ENCODE data around the gene PLAAT2.
A peak's percentile ranks its signal among the peaks of the same experiment; 100 is the strongest.
"Not testable (repeated sequence)": the region's sequence is repeated elsewhere in the genome, so short reads cannot be mapped to it uniquely, and the experiment has no call there.

PLAAT2 gene

GRCh38 chr11:63608353-63609345 lies 45.5 kb upstream of the PLAAT2 start:
- in situ Hi-C loops (cut with HindIII; ENCODE audit: low sequenced_read_pairs): no loop called here
- TF ChIP-seq, protein P1, sequence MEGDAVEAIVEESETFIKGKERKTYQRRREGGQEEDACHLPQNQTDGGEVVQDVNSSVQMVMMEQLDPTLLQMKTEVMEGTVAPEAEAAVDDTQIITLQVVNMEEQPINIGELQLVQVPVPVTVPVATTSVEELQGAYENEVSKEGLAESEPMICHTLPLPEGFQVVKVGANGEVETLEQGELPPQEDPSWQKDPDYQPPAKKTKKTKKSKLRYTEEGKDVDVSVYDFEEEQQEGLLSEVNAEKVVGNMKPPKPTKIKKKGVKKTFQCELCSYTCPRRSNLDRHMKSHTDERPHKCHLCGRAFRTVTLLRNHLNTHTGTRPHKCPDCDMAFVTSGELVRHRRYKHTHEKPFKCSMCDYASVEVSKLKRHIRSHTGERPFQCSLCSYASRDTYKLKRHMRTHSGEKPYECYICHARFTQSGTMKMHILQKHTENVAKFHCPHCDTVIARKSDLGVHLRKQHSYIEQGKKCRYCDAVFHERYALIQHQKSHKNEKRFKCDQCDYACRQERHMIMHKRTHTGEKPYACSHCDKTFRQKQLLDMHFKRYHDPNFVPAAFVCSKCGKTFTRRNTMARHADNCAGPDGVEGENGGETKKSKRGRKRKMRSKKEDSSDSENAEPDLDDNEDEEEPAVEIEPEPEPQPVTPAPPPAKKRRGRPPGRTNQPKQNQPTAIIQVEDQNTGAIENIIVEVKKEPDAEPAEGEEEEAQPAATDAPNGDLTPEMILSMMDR (IDR thresholded peaks at IDR 0.05; ENCODE audit: low read depth, low read length, missing control alignments): no peak
- peak; percentile 78 for DNase-seq (ENCODE audit: low read depth)
- H3K4me3 ChIP-seq (ENCODE audit: low read depth, low read length): no peak overlapping the region

GRCh38 chr11:63603180-63603518 lies 40.0 kb upstream of the PLAAT2 start:
- no peak for DNase-seq (ENCODE audit: low read depth)
- in situ Hi-C loops (cut with HindIII; ENCODE audit: low sequenced_read_pairs): no loop called here
- TF ChIP-seq, protein P1 (IDR thresholded peaks at IDR 0.05; ENCODE audit: low read depth, low read length, missing control alignments): no peak
- no peak overlapping the region for H3K4me3 ChIP-seq (ENCODE audit: low read depth, low read length)

GRCh38 chr11:63602290-63603179 lies 39.4 kb upstream of the PLAAT2 start:
- DNase-seq (ENCODE audit: low read depth): peak; percentile 34

GRCh38 chr11:63599211-63600122 lies 36.3 kb upstream of the PLAAT2 start:
- no peak for DNase-seq (ENCODE audit: low read depth)
- TF ChIP-seq, protein P1 (IDR thresholded peaks at IDR 0.05; ENCODE audit: low read depth, low read length, missing control alignments): no peak
- H3K4me3 ChIP-seq (ENCODE audit: low read depth, low read length): no peak overlapping the region
- in situ Hi-C loops (cut with HindIII; ENCODE audit: low sequenced_read_pairs): no loop called here

More at GRCh38 chr11:63602290-63603179, 39.4 kb upstream of the PLAAT2 start:
- in situ Hi-C loops (cut with HindIII; ENCODE audit: low sequenced_read_pairs); H3K4me3 ChIP-seq (ENCODE audit: low read depth, low read length): not testable (repeated sequence)

- H3K4me3 ChIP-seq (ENCODE audit: low read depth, low read length): no peak overlapping the region
- in situ Hi-C loops (cut with HindIII; ENCODE audit: low sequenced_read_pairs): no loop called here
- DNase-seq (ENCODE audit: low read depth): no peak
- TF ChIP-seq, protein P1 (IDR thresholded peaks at IDR 0.05; ENCODE audit: low read depth, low read length, missing control alignments): no peak
These were observed 35.4 kb upstream of the PLAAT2 start for GRCh38 chr11:63598556-63598955.

- no peak for DNase-seq (ENCODE audit: low read depth)
- in situ Hi-C loops (cut with HindIII; ENCODE audit: low sequenced_read_pairs): no loop called here
- TF ChIP-seq, protein P1 (IDR thresholded peaks at IDR 0.05; ENCODE audit: low read depth, low read length, missing control alignments): no peak
- no peak overlapping the region for H3K4me3 ChIP-seq (ENCODE audit: low read depth, low read length)
These were observed 32.1 kb upstream of the PLAAT2 start for GRCh38 chr11:63595296-63595695.
